GM19467 (cell line): Measurements from ENCODE around the gene NDUFB2.
"Not testable (repeated sequence)": the region's sequence is repeated elsewhere in the genome, so short reads cannot be mapped to it uniquely, and the experiment has no call there.

ENCODE experiments used
- ATAC-seq: cut with Tn5 transposase; IDR thresholded peaks from one replicate; pipeline ENCODE4 v1.9.1; 2021; ENCODE audit warnings: mild to moderate bottlenecking, moderate library complexity; ENCODE audit not compliant: unreplicated experiment

NDUFB2 gene

DNA sequence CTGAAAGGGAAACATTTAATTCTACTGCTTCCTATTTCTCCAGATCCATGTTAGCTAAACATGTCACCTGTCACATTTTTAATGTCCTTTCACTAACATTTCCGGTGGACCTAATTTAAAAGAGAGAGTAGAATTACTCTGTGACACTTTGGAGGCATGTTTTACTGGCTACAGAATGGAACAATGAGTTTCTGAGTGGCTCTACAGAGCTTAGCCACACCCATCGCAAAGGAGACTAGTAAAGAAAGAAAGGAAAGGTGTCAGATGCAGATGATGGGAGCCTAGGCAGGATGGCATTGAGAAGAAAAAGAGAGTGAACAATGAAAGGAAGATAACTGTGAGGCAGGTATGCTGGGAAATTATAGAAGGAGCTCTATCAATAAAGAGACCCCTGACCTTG, 35.9 kb downstream of the NDUFB2 start:
- ATAC-seq: no peak

DNA sequence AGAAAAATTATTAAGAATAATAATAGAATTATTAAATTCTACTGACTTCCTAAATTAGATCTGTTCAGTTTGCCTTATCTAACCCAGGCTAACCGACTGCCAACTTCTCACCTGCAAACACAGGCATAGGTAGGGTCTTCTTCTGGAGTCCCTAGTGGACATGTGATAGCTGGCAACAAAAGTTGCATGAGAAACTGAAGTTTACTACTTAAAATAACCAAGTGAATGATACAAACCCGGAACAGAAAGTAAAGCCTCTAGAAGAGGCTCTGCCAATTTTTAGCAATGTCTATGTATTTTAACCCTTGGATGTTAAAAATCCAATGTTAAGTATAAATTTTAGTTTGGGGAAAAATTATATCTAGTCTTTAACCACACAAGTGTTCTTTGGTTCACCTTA, 37.6 kb downstream of the NDUFB2 start:
- no peak for ATAC-seq

DNA sequence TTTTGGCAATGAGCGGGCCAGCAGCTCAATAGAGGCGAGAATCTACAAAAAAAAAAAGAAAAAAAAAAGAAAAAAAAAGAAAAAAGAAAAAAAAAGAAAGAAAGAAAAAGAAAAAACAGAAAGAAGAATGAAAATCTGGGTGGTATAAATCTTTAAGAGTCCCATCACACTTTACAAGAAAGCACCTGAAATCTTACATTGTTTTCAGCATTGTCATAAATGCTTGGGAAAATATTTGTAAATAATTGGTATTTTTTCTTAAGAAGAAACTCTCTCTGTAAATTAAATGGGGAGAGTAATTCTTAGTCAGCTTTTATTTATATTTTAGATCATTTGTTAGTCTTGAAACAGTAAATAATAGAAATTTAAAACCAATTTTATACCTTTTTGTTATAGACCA, 38.2 kb downstream of the NDUFB2 start:
- ATAC-seq: no peak

DNA sequence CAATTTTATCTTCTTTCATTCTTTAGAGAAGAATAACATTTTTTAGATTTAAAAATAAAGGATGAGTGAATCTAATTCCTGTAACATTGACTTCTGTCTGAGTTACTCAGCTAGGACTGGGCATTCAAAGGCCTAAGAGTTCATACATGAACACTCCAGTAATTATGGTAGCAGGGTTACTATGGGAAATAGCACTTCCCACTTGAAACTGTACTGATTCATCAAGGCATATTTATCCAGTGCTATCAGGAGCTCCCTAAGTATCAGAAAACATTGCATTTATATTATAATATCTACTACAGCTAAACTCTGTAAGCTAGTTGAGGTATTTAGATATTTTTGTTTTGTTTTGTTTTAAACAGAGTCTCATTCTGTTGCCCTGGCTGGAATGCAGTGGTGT, 41.8 kb downstream of the NDUFB2 start:
- no peak for ATAC-seq

DNA sequence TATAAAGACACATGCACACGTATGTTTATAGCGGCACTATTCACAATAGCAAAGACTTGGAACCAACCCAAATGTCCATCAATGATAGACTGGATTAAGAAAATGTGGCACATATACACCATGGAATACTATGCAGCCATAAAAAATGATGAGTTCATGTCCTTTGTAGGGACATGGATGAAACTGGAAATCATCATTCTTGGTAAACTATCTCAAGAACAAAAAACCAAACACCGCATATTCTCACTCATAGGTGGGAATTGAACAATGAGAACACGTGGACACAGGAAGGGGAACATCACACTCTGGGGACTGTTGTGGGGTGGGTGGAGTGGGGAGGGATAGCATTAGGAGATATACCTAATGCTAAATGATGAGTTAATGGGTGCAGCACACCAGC, 46.7 kb downstream of the NDUFB2 start:
- not testable (repeated sequence) for ATAC-seq

DNA sequence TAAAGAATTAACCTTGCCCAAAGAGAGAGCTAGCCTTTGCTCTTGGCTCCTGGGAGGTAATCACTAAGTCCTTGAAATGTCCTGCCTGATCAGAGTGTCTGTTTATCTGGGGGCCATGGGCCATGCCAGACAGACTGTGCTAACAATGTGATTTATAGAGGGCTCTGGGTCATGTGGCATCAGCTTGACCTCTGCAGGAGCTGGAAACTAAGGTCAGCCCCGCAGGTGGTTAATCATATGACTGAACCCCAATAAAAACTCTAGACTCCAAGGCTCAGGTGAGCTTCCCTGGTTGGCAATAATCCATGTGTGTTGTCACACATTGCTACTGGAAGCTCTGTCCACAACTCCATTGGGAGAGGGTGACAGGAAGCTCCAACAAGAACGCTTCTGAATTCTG, 47.5 kb downstream of the NDUFB2 start:
- ATAC-seq: no peak

DNA sequence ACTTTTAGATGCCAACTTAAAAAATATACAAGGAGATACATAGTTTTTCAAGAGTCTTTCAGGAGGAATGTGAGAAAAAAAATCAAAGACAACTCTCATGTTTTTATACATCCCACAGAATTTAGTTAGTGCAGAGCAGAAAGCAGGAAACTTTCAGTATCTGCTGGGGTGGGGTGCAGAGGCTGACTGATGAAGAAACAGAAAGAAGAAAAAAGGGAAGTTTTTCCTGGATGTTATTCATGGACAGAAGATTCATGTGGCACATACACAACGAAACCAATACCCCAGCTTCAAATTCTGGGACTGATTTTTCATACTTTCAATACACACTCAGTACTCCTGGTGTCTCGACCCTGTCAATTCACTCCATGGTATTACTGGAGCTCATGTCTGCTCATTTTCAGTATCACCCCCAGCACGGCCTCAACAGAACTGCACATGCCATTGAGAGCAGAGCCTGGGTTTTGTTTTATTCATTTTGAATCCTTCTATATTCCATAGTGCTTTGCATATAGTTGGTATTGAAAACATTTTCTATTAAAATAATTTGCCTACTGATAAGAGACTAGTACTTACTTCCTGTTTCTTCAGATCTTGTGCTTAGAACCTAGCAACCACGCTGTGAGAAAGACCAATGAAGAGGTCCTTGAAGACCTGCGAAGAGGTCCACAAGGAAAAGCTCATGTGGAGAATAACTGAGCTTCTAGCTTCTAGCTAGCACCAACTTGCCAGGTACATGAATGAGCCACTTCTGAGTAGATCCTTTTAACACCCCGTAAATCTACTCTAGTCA, 49.0 kb downstream of the NDUFB2 start:
- no peak for ATAC-seq

DNA sequence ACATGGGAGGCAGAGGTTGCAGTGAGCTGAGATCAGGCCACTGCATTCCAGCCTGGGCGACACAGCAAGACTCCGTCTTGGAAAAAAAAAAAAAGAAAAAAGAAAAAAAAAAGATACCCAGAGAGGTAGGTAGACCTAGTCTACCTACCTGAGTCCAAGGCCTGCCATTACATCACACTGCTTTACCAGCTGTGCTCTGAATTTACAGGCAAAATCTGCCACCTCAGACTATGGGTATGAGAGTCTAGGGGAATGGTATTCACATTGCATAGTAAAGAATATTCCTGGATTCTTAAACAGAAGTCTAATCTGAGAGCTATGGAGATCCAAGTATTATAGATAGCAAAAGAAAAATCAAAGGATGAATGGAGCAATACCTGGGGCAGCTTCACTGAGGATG, 50.2 kb downstream of the NDUFB2 start:
- ATAC-seq: no peak

DNA sequence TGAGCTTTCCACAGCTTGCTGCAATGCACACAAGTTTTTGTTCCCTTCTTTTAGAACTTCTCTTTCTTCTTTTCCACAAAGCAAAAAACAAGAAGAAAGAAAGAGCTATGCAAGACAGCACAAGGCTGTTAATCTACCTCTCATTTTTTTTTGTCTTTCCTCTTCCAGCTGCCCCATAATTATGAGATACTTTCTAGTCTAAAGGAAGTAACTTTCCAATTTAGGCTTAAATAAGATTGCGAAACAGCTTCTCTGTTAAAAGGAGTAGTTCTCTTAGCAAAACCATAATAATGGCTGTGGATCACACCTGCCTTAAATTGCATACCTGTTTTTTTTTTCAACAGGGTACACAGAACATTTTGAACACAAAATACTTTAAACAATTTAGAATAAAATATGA, 56.0 kb downstream of the NDUFB2 start:
- no peak for ATAC-seq

DNA sequence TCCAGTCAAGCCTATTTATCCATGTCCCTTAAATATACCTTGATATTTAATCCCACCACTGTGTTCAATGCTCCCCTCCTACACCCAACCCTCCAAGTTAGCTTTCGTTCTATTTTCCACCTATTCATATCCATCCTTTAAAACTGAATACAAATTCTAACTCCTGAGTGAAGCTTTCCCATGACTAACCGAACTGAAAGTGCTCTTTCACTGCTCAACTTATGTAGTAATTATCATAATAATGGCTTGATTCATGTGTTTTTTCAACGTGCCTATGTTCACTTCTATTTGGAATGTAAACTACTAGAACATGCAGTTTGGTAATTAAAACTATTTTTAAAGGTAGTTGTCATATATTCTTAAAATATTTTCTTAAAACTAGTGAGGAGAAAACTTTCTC, 58.0 kb downstream of the NDUFB2 start:
- ATAC-seq: no peak
